Sigmoid colon (tissue), 7 donors: ENCODE data around the gene THSD7B. TPM values are rescaled to one million over a fixed set of nuclear protein-coding genes. Genes with fewer than 3 reads are reported as not detected.
"Not testable (repeated sequence)": the region's sequence is repeated elsewhere in the genome, so short reads cannot be mapped to it uniquely, and the experiment has no call there.

ENCODE experiments used
- DNase-seq: peaks from one replicate; pipeline ENCODE4 v3.0.0-alpha.2; 2019
- H3K27ac ChIP-seq, 4 donors: fragments of 200-600 bp; sonication (generic); one replicate each; pipeline ENCODE4 v1.5.1; 2016 to 2019; ENCODE audit warnings: mild to moderate bottlenecking in 1 of 4
- H3K27me3 ChIP-seq, 3 donors: fragments of 200-600 bp; sonication (generic); one replicate each; pipeline ENCODE4 v1.5.1; 2019; ENCODE audit warnings: mild to moderate bottlenecking in 1 of 3
- H3K36me3 ChIP-seq, 4 donors: fragments of 200-600 bp; sonication (generic); one replicate each; pipeline ENCODE4 v1.5.1; 2016 to 2019
- H3K4me1 ChIP-seq, 4 donors: fragments of 200-600 bp; sonication (generic); one replicate each; pipeline ENCODE4 v1.5.1; 2017 to 2019
- H3K4me3 ChIP-seq, 4 donors: fragments of 200-600 bp; sonication (generic); one replicate each; pipeline ENCODE4 v1.5.1; 2017 to 2019; ENCODE audit warnings: mild to moderate bottlenecking in 2 of 4, moderate library complexity in 1 of 4
- H3K9me3 ChIP-seq, 4 donors: fragments of 200-600 bp in 3 of 4; sonication (generic) in 3 of 4; one replicate each; pipeline versions ENCODE4 v1.5.1 to v1.6.1; 2013 to 2019
- EP300 ChIP-seq, 4 donors: sonication (generic); formaldehyde crosslinking; IDR thresholded peaks; one replicate each; pipeline ENCODE4 v1.6.1; 2017; ENCODE audit warnings: antibody characterized with exemption in 4 of 4
- POLR2A ChIP-seq, 2 donors: fragments of 450-650 bp; IDR thresholded peaks; one replicate each; pipeline ENCODE4 v1.6.1; 2016; ENCODE audit warnings: antibody characterized with exemption in 2 of 2, mild to moderate bottlenecking in 2 of 2, moderate library complexity in 2 of 2
- POLR2AphosphoS5 ChIP-seq, 4 donors: sonication (generic); formaldehyde crosslinking; IDR thresholded peaks; one replicate each; pipeline ENCODE4 v1.6.1; 2017; ENCODE audit warnings: antibody characterized with exemption in 4 of 4
- WGBS, 2 donors: extraction: QIAGEN DNeasy Blood & Tissue Kit; methylation state at CpG; one replicate each; pipeline ENCODE4 v1.1.7; 2013; 5-methylcytosine and 5-hydroxymethylcytosine counted together
- intact Hi-C: fragments of 100-400 bp; cut with DNase I; formaldehyde crosslinking; loops from one replicate; pipeline ENCODE4 v1.15.1; 2023
- polyA plus RNA-seq, 3 donors: library from polyadenylated mRNA; stranded (reverse); fragments of 200-250 nt; gene quantifications; one replicate each; pipeline ENCODE4 v1.2.3, GENCODE V29; 2013
- total RNA-seq, 4 donors: library from RNA; depleted of rRNA; stranded (reverse); fragments of >200 nt; gene quantifications; one replicate each; pipeline ENCODE4 v1.1.0, GENCODE V29; 2016
- TF ChIP-seq, protein P1 (sequence below), 4 experiments: fragments of 450-650 bp in 3 of 4; fragments of 200-600 bp in 1 of 4; IDR thresholded peaks; one replicate each; pipeline ENCODE4 v1.5.1; 2016 to 2019; ENCODE audit warnings: antibody characterized with exemption in 4 of 4, mild to moderate bottlenecking in 3 of 4, moderate library complexity in 2 of 4
- donor health status: healthy with polysubstance abuse.
- donor health status: Bipolar disorder and iron deficiency.
- donor health status: healthy.

THSD7B gene
- total and polyA plus RNA-seq, 7 donors = 0.16 to 0.83 (median 0.27) TPM; not detected in 2

DNA sequence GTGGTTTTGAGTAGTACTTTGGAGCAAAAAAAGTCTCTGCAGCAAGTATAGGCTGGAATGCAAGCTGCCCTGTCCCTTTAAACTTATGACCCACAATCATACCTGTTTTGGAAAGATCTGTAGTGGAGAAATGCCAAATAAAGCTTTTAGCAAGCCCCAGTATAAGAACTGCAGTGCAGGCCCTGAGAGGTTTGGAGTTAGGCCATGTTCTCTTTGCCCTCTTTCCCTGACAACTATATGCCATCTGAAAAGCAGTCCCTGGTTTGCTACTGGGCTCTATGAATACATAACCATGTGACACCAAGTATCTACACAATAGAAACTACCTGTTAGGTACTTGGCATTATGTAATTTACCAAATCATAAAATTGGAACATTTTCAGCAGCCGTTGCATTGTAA is 931.6 kb downstream of the THSD7B start:
- H3K27ac ChIP-seq = no peak overlapping the region
- H3K4me1 ChIP-seq = no peaks in the 10 kb centered on the region
- DNase-seq = no peak
- intact Hi-C loops = no loop called here
- no peaks in the 10 kb centered on the region for H3K27me3 ChIP-seq
- H3K4me3 ChIP-seq = no peak overlapping the region
- H3K36me3 ChIP-seq = no peaks in the 10 kb centered on the region
- TF ChIP-seq EP300 (IDR thresholded peaks at IDR 0.05) (no peak), POLR2AphosphoS5 (IDR thresholded peaks at IDR 0.05) (no peak), POLR2A (IDR thresholded peaks at IDR 0.05) (no peak)
- TF ChIP-seq, protein P1, sequence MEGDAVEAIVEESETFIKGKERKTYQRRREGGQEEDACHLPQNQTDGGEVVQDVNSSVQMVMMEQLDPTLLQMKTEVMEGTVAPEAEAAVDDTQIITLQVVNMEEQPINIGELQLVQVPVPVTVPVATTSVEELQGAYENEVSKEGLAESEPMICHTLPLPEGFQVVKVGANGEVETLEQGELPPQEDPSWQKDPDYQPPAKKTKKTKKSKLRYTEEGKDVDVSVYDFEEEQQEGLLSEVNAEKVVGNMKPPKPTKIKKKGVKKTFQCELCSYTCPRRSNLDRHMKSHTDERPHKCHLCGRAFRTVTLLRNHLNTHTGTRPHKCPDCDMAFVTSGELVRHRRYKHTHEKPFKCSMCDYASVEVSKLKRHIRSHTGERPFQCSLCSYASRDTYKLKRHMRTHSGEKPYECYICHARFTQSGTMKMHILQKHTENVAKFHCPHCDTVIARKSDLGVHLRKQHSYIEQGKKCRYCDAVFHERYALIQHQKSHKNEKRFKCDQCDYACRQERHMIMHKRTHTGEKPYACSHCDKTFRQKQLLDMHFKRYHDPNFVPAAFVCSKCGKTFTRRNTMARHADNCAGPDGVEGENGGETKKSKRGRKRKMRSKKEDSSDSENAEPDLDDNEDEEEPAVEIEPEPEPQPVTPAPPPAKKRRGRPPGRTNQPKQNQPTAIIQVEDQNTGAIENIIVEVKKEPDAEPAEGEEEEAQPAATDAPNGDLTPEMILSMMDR (IDR thresholded peaks at IDR 0.05) = no peak
- 54 to 78% methylated on average over 1 of the region's 1 CpG for WGBS, 2 donors
- no peaks in the 10 kb centered on the region for H3K9me3 ChIP-seq

GRCh38 chr2:137700250-137700649 is 934.9 kb downstream of the THSD7B start:
- H3K4me3 ChIP-seq, H3K4me1 ChIP-seq, H3K9me3 ChIP-seq, DNase-seq, H3K27me3 ChIP-seq, intact Hi-C loops, H3K27ac ChIP-seq, H3K36me3 ChIP-seq: not testable (repeated sequence)
- WGBS, 2 donors = 67 to 68% methylated on average over 1 of the region's 1 CpG

GRCh38 chr2:137700681-137701080 is 935.3 kb downstream of the THSD7B start:
- DNase-seq = no peak
- no peaks in the 10 kb centered on the region for H3K4me1 ChIP-seq
- H3K27ac ChIP-seq = no peak overlapping the region
- H3K27me3 ChIP-seq = no peaks in the 10 kb centered on the region
- TF ChIP-seq POLR2A (IDR thresholded peaks at IDR 0.05) (no peak), EP300 (IDR thresholded peaks at IDR 0.05) (no peak), POLR2AphosphoS5 (IDR thresholded peaks at IDR 0.05) (no peak)
- TF ChIP-seq, protein P1 (IDR thresholded peaks at IDR 0.05) = no peak
- H3K9me3 ChIP-seq = no peaks in the 10 kb centered on the region
- intact Hi-C loops = no loop called here
- no peak overlapping the region for H3K4me3 ChIP-seq
- H3K36me3 ChIP-seq = no peaks in the 10 kb centered on the region

DNA sequence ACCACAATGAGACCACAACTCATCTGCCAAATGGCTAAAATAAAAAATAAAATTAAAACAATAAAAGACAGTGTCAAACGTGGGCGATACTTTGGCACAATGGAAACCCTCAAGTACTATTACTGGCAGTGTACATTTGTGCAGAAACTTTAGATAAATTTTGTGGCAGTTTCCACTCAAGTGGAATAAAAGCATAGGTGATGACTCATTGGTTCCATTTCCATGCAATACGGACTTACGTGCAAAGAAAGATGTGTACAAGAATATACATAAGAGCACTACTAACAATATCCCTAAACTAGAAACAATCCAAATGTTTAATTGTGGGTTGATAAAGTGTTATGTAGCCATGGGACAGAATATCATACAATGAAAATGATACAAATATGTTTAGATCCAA is 940.0 kb downstream of the THSD7B start:
- intact Hi-C loops = no loop called here
- Histone ChIP-seq H3K9me3 (no peaks in the 10 kb centered on the region), H3K36me3 (no peaks in the 10 kb centered on the region), H3K27ac (no peak overlapping the region), H3K27me3 (no peaks in the 10 kb centered on the region), H3K4me3 (no peak overlapping the region), H3K4me1 (no peaks in the 10 kb centered on the region)
- no peak for DNase-seq
- no peak for TF ChIP-seq POLR2AphosphoS5 (IDR thresholded peaks at IDR 0.05)
- no peak for TF ChIP-seq POLR2A (IDR thresholded peaks at IDR 0.05)
- TF ChIP-seq EP300 (IDR thresholded peaks at IDR 0.05) = no peak
- TF ChIP-seq, protein P1 (IDR thresholded peaks at IDR 0.05) = no peak
- WGBS, 2 donors = 82 to 89% methylated on average over 4 of the region's 4 CpGs

DNA sequence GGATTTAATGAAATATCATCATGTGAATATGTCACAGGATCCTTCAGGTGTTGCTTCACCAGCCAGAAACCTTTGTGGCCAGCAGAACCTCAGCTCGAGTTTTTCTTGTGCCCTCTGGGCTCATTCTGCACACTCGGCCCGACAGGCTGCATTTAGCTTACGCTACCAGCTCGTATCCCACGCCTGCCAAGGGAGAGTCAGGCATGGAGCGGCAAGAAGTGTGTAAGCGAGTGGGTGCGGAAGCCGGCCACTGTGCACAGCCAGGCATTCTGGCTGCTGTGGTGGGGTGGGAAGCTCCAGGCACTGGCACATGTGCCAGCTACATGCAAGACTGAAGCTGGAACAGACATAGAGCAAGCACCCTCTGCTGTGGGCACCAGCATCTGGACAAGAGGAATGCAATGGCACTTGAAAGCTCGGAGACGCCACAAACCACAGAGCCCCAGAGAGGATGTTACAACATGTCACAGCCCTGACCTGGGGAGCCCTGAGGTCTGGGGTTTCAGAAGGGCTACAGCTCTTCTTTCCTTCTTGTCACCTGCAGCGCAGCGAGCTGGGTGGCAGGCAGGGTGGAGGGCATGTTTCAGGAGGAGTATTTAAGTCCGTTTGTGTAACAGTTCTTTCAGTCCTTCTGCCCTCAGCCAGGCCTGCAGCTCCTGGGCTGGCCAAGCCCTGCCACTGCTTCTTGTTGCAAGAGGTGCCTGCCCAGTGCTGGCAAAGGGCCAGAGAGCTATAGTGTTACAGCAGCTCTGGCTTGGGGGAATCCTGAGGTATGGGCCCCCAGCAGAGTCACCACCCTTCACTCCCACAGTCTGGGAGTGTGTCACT is 941.7 kb downstream of the THSD7B start:
- Histone ChIP-seq H3K36me3 (no peaks in the 10 kb centered on the region), H3K4me1 (no peaks in the 10 kb centered on the region), H3K9me3 (peaks cover 0 to 10% (median 0%) of the 10 kb centered on the region in 4 donors), H3K4me3 (no peak overlapping the region), H3K27me3 (no peaks in the 10 kb centered on the region), H3K27ac (no peak overlapping the region)
- whole genome bisulfite sequencing, 2 donors = 76 to 90% methylated on average over 15 of the region's 15 CpGs
- TF ChIP-seq POLR2A (IDR thresholded peaks at IDR 0.05) (no peak), EP300 (IDR thresholded peaks at IDR 0.05) (no peak), POLR2AphosphoS5 (IDR thresholded peaks at IDR 0.05) (no peak)
- TF ChIP-seq, protein P1 (IDR thresholded peaks at IDR 0.05) = no peak
- DNase-seq = peak; percentile 64
- intact Hi-C loops = no loop called here
